MM.1S (cell line): ENCODE measurements around the gene SLC43A3.

Source experiments
- CTCF ChIP-seq: fragments of 300-600 bp; sonication (generic); IDR thresholded peaks from 2 replicates; pipeline ENCODE4 v1.5.1; 2016; ENCODE audit warnings: antibody characterized with exemption, low read length, mixed read lengths
- EZH2 ChIP-seq: fragments of 300-600 bp; sonication (generic); optimal IDR thresholded peaks from 2 replicates; pipeline ENCODE3; 2017; ENCODE audit warnings: low read depth, mild to moderate bottlenecking, antibody characterized with exemption, low read length, mixed read lengths

GRCh38 chr11:57392763-57393105, 34.2 kb downstream of the SLC43A3 start:
- TF ChIP-seq EZH2, result no peak
- TF ChIP-seq CTCF, result no peak
